HEK293 (cell line): ENCODE measurements around the gene TMEM106C.

Experiments
- CTCF ChIP-seq: fragments of 450-650 bp; formaldehyde crosslinking; IDR thresholded peaks from 2 replicates; pipeline ENCODE4 v1.5.1; 2016; ENCODE audit warnings: missing biosample characterization, missing genetic modification characterization
- PATZ1 ChIP-seq: fragments of 450-650 bp; formaldehyde crosslinking; IDR thresholded peaks from 2 replicates; pipeline ENCODE4 v1.5.1; 2016; ENCODE audit warnings: missing biosample characterization, missing genetic modification characterization
- TSHZ1 ChIP-seq: fragments of 450-650 bp; formaldehyde crosslinking; IDR thresholded peaks from 2 replicates; pipeline ENCODE4 v1.5.1; 2016; ENCODE audit warnings: missing biosample characterization, missing genetic modification characterization, borderline replicate concordance

GRCh38 chr12:47969845-47970244, 6.4 kb downstream of the TMEM106C start:
- TF ChIP-seq CTCF (tag by site-specific recombination) = no peak
- no peak for TF ChIP-seq TSHZ1
- TF ChIP-seq PATZ1 (tag by site-specific recombination) = no peak
